Stomach (tissue), 4 donors: Measurements from ENCODE around the gene C1QTNF12.

ENCODE experiments used
- CTCF ChIP-seq, 7 experiments: fragments of 450-650 bp in 4 of 7; fragments of 200-600 bp in 3 of 7; sonication (generic) in 3 of 7; IDR thresholded peaks; one replicate each; pipeline ENCODE4 v1.5.1; 2016 to 2019; ENCODE audit warnings: antibody characterized with exemption in 7 of 7, control low read depth in 2 of 7, mild to moderate bottlenecking in 1 of 7
- EP300 ChIP-seq: sonication (generic); formaldehyde crosslinking; IDR thresholded peaks from one replicate; pipeline ENCODE4 v1.6.1; 2017; ENCODE audit warnings: antibody characterized with exemption
- POLR2A ChIP-seq, 4 donors: fragments of 450-650 bp; IDR thresholded peaks; one replicate each; pipeline ENCODE4 v1.6.1; 2016; ENCODE audit warnings: antibody characterized with exemption in 4 of 4, control low read depth in 2 of 4, mild to moderate bottlenecking in 1 of 4, moderate library complexity in 1 of 4
- POLR2AphosphoS5 ChIP-seq, 3 donors: sonication (generic); formaldehyde crosslinking; IDR thresholded peaks; one replicate each; pipeline ENCODE4 v1.6.1; 2016; ENCODE audit warnings: antibody characterized with exemption in 3 of 3

DNA sequence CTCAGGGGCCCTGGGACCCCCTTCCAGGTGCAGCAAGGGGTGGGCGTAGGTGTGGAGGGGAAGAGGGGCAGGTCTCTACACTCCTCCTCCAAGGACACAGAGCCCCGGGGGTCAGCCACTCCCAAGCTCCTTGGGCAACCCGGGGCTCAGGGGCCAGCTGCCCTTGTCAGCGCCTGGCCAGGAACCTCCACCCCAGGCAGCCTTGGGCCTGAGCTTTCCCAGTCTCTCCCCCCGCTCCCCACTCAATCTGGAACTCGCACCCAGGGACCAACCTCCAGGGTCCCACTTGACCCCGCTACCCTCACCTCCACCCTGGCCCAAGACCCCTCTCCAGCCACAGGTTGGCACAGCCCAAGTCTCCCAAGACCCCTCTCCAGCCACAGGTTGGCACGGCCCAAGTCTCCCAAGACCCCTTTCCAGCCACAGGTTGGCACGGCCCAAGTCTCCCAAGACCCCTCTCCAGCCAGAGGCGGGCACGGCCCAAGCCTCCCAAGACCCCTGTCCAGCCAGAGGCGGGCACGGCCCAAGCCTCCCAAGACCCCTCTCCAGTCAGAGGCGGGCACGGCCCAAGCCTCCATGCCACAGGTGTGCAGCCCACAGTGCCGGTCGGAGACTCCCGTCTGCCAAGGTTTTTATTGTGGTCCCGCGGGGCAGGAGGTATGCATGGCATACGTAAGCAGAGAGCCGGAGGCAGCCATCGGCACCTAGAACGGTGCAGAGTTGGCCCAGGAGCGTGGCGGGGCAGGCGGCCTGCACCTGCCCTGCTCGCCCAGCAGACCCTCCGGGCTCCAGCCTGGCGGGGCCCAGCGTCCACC lies 35.6 kb downstream of the C1QTNF12 start:
- TF ChIP-seq CTCF (IDR thresholded peaks at IDR 0.05): no peak
- TF ChIP-seq POLR2A (IDR thresholded peaks at IDR 0.05): no peak
- TF ChIP-seq EP300: no peak
- TF ChIP-seq POLR2AphosphoS5 (IDR thresholded peaks at IDR 0.05): no peak
